ENCODE results near the gene FAM200B.

DNA sequence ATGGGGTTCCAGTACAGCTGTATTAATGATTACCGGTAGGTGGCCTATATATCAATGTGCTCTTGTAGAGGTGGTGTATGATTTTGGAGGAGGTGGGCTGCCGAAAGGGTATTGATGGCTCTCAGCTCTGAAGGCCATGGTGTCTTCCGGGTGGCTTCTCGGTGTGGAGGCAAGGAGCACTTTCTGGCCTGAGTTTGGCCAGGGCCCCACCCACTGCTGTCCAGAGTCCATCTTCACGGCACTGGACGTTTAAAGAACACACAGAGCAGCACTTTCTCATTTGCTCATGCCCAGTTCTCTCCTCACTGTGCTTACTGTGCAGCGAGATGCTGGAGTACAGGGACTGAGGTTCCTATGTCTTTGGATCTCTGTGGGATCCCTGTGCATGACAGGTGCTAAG, 37.3 kb downstream of the FAM200B start:
- TF ChIP-seq, protein P1, sequence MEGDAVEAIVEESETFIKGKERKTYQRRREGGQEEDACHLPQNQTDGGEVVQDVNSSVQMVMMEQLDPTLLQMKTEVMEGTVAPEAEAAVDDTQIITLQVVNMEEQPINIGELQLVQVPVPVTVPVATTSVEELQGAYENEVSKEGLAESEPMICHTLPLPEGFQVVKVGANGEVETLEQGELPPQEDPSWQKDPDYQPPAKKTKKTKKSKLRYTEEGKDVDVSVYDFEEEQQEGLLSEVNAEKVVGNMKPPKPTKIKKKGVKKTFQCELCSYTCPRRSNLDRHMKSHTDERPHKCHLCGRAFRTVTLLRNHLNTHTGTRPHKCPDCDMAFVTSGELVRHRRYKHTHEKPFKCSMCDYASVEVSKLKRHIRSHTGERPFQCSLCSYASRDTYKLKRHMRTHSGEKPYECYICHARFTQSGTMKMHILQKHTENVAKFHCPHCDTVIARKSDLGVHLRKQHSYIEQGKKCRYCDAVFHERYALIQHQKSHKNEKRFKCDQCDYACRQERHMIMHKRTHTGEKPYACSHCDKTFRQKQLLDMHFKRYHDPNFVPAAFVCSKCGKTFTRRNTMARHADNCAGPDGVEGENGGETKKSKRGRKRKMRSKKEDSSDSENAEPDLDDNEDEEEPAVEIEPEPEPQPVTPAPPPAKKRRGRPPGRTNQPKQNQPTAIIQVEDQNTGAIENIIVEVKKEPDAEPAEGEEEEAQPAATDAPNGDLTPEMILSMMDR (IDR thresholded peaks at IDR 0.05) = no peak
- no peak for TF ChIP-seq POLR2AphosphoS5 (IDR thresholded peaks at IDR 0.05)
